Heart left ventricle (tissue), 13 donors: ENCODE measurements around the gene HBEGF.

Experiments used
- CTCF ChIP-seq, 12 donors: fragments of 200-600 bp; sonication (generic) in 4 of 12; IDR thresholded peaks; one replicate each; pipeline versions ENCODE4 v1.5.0 to v1.8.0; 2018 to 2022; ENCODE audit warnings: antibody characterized with exemption in 12 of 12, mild to moderate bottlenecking in 5 of 12
- POLR2A ChIP-seq, 2 donors: fragments of 450-650 bp; IDR thresholded peaks; one replicate each; pipeline ENCODE4 v1.6.1; 2017; ENCODE audit warnings: antibody characterized with exemption in 2 of 2, mild to moderate bottlenecking in 2 of 2, moderate library complexity in 2 of 2
- donor health status: ischemic (EF 13 %, LVEDD 7.1; RV severe dilation, severe dysfunction).
- donor health status: DM: no; HTN: yes; CAD: no.
- donor health status: DM: no; HTN: no; CAD: no.
- donor health status: ischemic (EF 25% LVEDD 6.9; RV normal size, moderate dysfunction).
- donor health status: ischemic (EF 25% LVEDD 5.7; RV mildly dilated, moderate dysfunction).
- donor health status: ischemic (EF 35%, LVEDD 5.7; RV mildly dilated, moderate dysfunction).
- donor health status: nonischemic (EF 11% LVEDD 7.7; RV severe dilation, severe dysfunction).
- donor health status: DM: yes; HTN: yes; CAD: no.
- donor health status: PGD.
- donor health status: ischemic (EF 29% LVEDD 5.4; RV normal size, mild dysfunction).
- donor health status: nonischemic (EF 23%, LVEDD 6.1; RV moderate dilation, normal function).

GRCh38 chr5:140325486-140325885 is 20.9 kb downstream of the HBEGF start:
- TF ChIP-seq CTCF (IDR thresholded peaks at IDR 0.05) (no peak), POLR2A (IDR thresholded peaks at IDR 0.05) (no peak)
